MCF 10A (cell line): ENCODE data around the gene ATXN10. TPM values are rescaled to one million over a fixed set of nuclear protein-coding genes. Genes with fewer than 3 reads are reported as not detected.

Source experiments
- BruUV-seq: library from RNA; stranded (reverse); fragments of 400-500 nt; replicated peaks from 2 replicates; lab custom pipeline; 2021; lab: Mats Ljungman, UMichigan
- CTCF ChIA-PET: fragments of 300-600 bp; sonication (Branson Sonifier 250); formaldehyde crosslinking; extraction: SDS; loops from one replicate; lab custom pipeline; 2021; ENCODE audit warnings: antibody characterized with exemption, inconsistent platforms; lab: Yijun Ruan, JAX
- POLR2A ChIA-PET: fragments of 300-600, 350-650 bp; sonication (Branson Sonifier 250); formaldehyde crosslinking; extraction: SDS; loops from one replicate; lab custom pipeline; 2020; ENCODE audit warnings: antibody characterized with exemption, inconsistent platforms; lab: Yijun Ruan, JAX
- DNase-seq: peaks from one replicate; pipeline ENCODE4 v3.0.0-alpha.2; 2018; ENCODE audit not compliant: unreplicated experiment
- H3K27ac Mint-ChIP-seq: one replicate; pipeline ENCODE4 v1.8.0; 2022; ENCODE audit warnings: mild to moderate bottlenecking, low read depth, mixed read lengths; ENCODE audit not compliant: unreplicated experiment
- H3K27me3 Mint-ChIP-seq: one replicate; pipeline ENCODE4 v1.8.0; 2022; ENCODE audit warnings: mixed read lengths; ENCODE audit not compliant: insufficient read depth, unreplicated experiment
- H3K36me3 Mint-ChIP-seq: one replicate; pipeline ENCODE4 v1.8.0; 2022; ENCODE audit warnings: mild to moderate bottlenecking, moderate library complexity, mixed read lengths; ENCODE audit not compliant: insufficient read depth, unreplicated experiment
- H3K4me1 Mint-ChIP-seq: one replicate; pipeline ENCODE4 v1.8.0; 2022; ENCODE audit warnings: mixed read lengths; ENCODE audit not compliant: insufficient read depth, unreplicated experiment
- H3K4me3 Mint-ChIP-seq: one replicate; pipeline ENCODE4 v1.8.0; 2022; ENCODE audit warnings: mild to moderate bottlenecking, moderate library complexity, mixed read lengths; ENCODE audit not compliant: unreplicated experiment
- H3K9me3 Mint-ChIP-seq: one replicate; pipeline ENCODE4 v1.8.0; 2022; ENCODE audit warnings: mixed read lengths; ENCODE audit not compliant: unreplicated experiment
- CTCF ChIP-seq: fragments of 200-600 bp; IDR thresholded peaks from one replicate; pipeline ENCODE4 v1.8.0; 2022; ENCODE audit warnings: antibody characterized with exemption, mild to moderate bottlenecking; ENCODE audit not compliant: unreplicated experiment
- intact Hi-C: fragments of 100-400 bp; cut with micrococcal nuclease; formaldehyde crosslinking; loops from 2 replicates; pipeline ENCODE4 v1.14.1; 2022
- total RNA-seq: library from RNA; stranded (reverse); gene quantifications from 2 replicates; pipeline ENCODE4 v1.2.3, GENCODE V29; 2022

The ATXN10 gene
- total RNA-seq, 1 experiment from 2014 or later, result 193 TPM

GRCh38 chr22:45756558-45756957 lies 84.9 kb downstream of the ATXN10 start:
- TF ChIP-seq CTCF, result no peak
- ChIA-PET CTCF (interaction anchor here (1.1 kb wide), 1 partner anchor 111 kb away, joined by 3 read pairs; no protein-coding TSS in a partner anchor), POLR2A (interaction anchor here (0.8 kb wide), 1 partner anchor 17 kb away, joined by 3 read pairs; no protein-coding TSS in a partner anchor)
- Mint-ChIP-seq H3K4me3 (no peak overlapping the region), H3K36me3 (peaks cover 66% of the 10 kb centered on the region), H3K9me3 (no peaks in the 10 kb centered on the region), H3K27ac (no peak overlapping the region), H3K4me1 (peaks cover 5% of the 10 kb centered on the region), H3K27me3 (no peaks in the 10 kb centered on the region)
- no TSS peak for BruUV-seq
- DNase-seq, result no peak
- intact Hi-C loops, result no loop called here

- H3K9me3 Mint-ChIP-seq, result no peaks in the 10 kb centered on the region
- no peak overlapping the region for H3K4me3 Mint-ChIP-seq
- ChIA-PET POLR2A (interaction anchor here (0.8 kb wide), 1 partner anchor 17 kb away, joined by 3 read pairs; no protein-coding TSS in a partner anchor), CTCF (interaction anchor here (1.1 kb wide), 1 partner anchor 112 kb away, joined by 3 read pairs; no protein-coding TSS in a partner anchor)
- no peak for DNase-seq
- no peaks in the 10 kb centered on the region for H3K27me3 Mint-ChIP-seq
- H3K4me1 Mint-ChIP-seq, result peaks cover 5% of the 10 kb centered on the region
- TF ChIP-seq CTCF, result no peak
- intact Hi-C loops, result no loop called here
- no TSS peak for BruUV-seq
- peaks cover 61% of the 10 kb centered on the region for H3K36me3 Mint-ChIP-seq
- no peak overlapping the region for H3K27ac Mint-ChIP-seq
Measured at GRCh38 chr22:45757068-45757467, 85.4 kb downstream of the ATXN10 start.

GRCh38 chr22:45757936-45758335 lies 86.3 kb downstream of the ATXN10 start:
- BruUV-seq, result no TSS peak

More at GRCh38 chr22:45757936-45758335, 86.3 kb downstream of the ATXN10 start:
- Mint-ChIP-seq H3K4me3 (no peak overlapping the region), H3K27ac (no peak overlapping the region), H3K9me3 (no peaks in the 10 kb centered on the region), H3K36me3 (peaks cover 57% of the 10 kb centered on the region), H3K27me3 (no peaks in the 10 kb centered on the region), H3K4me1 (peaks cover 5% of the 10 kb centered on the region)
- no peak for DNase-seq
- intact Hi-C loops, result no loop called here
- ChIA-PET CTCF (interaction anchor here (1.2 to 1.9 kb wide), 2 partner anchors 28 to 181 kb away, joined by 3 to 6 read pairs; no protein-coding TSS in a partner anchor), POLR2A (interaction anchor here (1.0 kb wide), 1 partner anchor 9 kb away, joined by 3 read pairs; no protein-coding TSS in a partner anchor)
- TF ChIP-seq CTCF, result no peak
